ENCODE results near the gene RHCG.

The RHCG gene

DNA sequence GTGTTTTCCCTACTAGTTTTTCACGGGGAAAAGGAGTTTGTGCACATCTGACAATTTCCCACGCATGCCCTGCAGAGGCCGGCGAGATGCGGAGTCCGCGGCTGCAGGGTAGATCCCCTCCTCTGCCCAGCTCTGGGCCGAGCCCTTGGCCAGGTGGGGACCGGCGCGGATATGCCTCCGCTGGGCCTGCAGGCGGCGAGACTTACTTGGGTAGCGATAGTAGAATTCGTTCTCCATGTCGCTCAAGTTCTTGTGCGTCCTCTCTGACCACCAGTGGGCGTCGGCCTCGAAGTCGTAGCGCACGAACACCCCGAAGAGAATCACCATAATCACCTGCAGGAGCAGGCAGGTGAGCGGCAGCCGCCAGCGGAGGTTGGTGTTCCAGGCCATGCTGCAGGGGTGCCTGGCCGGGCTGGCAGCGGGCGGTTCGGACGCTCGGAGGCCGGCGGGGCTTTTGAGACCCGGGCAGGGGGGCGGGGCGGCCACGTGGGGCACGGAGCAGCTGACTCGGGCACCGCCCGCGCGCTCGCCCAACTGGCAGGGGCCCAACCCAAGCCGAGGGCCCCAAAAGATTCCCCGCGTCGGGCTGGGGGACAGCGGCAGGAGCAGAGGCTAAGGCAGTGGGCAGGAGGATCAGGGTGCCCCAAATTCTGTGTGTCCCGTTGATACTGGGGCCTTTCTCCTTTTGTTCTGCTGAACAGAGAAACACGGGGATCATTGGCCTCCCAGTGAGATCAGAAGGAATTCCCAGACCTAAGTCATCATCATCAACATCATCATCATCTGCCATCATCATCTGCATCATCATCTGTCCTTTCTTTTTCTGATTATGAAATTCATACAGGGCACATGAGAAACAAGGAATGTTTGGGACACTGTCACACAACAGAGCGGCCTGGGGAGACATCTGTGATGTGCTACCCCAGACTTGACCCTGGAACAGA lies at the start of gene RHCG:
Gene RHCG (minus strand): TSS at position 429 of the 944 bp plus-strand sequence. CDS start 39 bp downstream, at position 390.
- DNase-seq: no peak

DNA sequence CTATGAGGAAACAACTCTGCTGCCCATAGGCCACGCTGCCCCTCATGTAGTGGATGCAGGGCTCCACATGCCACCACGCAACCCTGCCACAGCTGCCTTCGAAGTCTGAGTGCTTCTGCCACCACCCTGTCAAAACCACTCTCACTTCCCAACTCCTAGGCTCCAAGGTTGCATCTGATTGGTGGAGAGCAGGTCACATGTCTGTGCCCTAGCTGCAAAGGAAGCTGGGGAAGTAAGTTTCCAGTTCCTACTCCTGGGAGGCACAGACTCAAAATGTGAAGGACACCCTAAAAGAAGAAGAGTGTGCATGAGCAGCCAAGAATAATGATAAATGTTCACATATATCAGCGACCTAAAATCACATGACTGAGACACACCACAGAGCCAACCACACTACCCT lies 47.0 kb upstream of the RHCG start:
- DNase-seq: no peak

DNA sequence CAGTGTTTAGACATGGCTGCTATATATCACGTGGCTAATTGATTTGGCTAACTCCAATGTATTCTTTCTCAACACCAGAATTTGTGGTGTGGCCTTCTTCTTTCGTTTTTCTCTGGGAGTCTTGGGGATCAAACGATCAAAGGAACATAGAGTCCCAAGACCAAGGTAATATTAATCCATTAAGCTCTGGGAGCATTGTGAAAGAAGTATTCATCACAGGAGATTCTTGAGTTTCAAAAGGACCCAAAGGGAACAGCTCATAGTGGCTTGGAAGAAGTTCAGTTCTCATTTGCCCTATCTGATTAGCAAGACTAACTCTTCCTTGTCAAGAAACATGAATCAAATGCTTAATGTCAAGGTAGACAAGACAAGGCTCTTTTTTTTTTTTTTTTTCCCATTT lies 46.0 kb upstream of the RHCG start:
- no peak for DNase-seq

DNA sequence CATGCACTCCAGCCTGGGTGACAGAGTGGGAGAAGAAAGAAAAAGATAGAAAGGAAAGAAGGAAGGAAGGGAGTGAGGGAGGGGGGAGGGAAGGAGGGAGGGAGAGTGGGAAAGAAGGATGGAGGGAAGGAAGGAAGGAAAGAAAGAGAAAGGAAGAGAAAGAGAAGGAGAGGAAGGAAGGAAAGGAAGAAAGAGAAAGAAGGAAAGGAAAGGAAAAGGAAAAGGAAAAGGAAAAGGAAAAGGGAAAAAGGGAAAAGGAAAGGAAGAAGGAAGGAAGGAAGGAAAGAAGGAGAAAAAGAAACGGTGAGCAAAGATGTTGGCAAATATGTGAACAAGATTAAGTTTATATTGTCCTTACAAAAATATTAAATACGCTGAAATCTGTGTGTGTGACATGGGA lies 42.6 kb upstream of the RHCG start:
- no peak for DNase-seq

DNA sequence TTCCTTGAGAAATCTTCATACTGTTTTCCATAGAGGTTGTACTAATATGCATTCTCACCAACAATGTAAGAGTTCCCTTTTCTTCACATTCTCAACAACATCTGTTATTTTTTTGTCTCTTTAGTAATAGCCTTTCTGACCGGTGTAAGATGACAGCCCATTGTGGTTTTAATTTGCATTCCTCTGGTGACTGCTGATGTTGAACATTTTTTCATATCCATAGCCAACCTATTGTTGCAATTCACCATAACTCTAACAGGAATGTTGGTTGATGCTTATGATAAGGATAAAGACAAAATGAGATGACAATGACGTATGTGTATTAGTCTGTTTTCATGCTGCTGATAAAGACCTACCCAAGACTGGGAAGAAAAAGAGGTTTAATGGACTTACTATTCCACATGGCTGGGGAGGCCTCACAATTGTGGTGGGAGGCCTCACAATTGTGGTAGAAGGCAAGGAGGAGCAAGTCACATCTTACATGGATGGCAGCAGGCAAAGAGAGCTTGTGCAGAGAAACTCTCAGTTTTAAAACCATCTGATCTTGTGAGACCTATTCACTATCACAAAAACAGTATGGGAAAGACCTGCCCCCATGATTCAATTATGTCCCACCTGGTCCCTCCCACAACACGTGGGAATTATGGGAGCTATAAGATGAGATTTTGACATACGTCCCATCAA lies 37.6 kb upstream of the RHCG start:
- DNase-seq: no peak

DNA sequence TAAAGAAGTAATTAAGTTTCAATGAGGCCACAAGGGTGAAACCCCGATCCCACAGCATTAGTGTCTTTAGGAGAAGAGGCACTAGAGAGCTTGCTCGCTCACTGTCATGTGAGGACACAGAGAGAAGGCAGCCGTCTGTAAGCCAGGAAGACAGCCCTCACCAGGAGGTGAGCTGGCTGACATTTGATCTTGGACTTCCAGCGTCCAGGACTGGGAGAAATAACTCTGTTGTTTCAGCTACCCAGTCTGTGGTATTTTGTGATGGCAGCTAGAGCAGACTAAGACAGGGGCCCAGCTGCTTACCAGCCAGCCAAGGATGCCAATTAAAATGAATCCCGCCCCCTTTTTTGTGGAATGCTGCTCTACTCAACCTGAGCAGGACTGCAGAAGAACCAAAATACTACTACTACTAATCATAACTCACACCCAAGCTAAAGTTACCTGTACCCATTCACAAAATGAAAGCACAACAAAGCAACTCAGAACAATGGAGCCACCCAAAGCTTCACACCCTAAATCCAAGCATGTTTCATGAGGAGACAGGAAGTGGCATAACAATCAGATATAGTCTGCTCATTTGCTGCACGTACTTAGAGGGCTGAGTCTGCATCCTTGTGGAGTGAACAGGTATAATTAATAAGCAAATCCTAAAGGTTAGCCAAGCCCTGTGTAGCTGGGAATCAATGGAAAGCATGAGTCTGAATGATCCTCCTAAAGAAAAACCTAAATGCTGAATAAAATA lies 35.6 kb upstream of the RHCG start:
- peak in 1 of 2 experiments; percentile 5 for DNase-seq

- DNase-seq: no peak
These were observed 34.6 kb upstream of the RHCG start for GRCh38 chr15:89530976-89531375.

- DNase-seq: no peak
These were observed 32.5 kb upstream of the RHCG start for GRCh38 chr15:89528757-89529352.

- DNase-seq: no peak
These were observed 30.4 kb upstream of the RHCG start for GRCh38 chr15:89526601-89527441.

DNA sequence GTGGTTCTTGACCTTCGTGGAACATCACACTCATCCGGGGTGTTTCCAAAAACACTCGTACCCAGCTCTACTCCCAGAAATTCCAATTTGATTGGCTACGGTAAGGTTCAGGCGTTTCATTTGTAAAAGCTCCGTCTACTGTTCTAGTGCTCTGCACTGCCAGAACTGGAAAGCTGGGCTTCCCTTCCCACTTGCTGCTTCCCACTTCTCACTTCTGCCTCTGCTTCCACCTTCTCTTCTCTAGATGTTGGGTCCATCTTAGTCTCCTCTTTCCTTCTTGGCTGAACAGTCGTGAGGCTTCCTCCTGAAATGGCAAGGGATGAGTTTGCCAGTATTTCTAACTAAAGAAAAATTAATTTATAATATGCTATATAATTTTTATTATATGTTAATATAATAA lies 29.8 kb upstream of the RHCG start:
- no peak for DNase-seq

GRCh38 chr15:89524184-89524583 lies 27.8 kb upstream of the RHCG start:
- no peak for DNase-seq

- no peak for DNase-seq
These were observed 26.7 kb upstream of the RHCG start for GRCh38 chr15:89523101-89523500.

DNA sequence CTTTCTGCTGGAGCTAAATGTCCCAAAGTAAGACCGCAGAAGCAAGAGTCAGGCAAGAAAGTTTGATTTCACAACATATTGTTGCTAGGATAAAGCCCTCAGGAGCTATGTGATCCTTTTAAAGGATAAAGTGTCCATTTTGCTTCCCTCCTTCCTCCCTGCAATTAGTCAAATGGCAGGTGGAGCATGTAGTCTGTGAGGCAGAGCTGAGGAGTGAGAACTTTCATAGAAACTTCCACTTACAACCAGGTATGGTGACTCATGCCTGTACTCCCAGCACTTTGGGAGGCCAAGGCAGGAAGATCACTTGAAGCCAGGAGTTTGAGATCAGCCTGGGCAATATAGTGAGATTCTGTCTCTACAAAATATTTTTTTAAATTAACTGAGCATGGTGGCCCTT lies 25.2 kb upstream of the RHCG start:
- DNase-seq: no peak

- DNase-seq: no peak
These were observed 19.1 kb upstream of the RHCG start for GRCh38 chr15:89515477-89515876.

DNA sequence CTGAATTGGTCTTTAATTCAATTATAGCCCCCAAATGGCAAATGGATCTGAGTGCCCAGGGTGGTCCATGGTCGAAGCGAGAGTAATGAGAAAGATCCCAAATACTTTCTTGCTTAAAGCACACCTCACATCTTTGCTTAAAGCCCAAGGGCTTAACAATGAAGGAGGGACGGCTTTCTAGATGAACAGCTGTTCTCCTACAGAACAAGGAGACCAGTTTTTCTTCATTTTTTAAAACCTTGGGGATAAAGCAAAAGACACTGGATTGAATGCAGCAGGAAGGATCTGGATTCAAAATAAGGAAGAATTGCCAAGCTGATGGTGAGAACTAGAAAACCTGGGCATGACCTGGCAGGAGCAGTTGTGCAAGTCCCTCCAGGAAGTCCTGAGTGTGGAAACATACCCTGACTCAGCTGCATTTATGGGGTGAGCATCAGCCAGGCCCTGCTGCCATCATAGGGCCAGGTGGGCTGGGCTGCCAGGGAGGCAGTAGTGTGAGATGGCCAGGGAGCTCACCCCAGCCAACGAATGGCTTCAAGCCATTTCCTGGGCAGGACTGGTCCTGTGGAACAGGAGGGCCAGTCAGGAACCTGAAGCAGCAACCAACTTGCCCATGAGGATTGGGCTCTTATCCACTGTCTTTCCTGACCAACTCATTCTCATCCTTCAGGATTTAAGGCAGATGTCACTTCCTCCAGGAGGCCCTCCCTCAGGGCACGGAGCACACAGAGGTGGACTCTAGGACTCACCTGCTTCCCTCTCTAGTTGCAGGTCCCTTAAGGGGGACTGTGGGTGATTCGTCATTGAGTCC lies 18.4 kb upstream of the RHCG start:
- no peak for DNase-seq

DNA sequence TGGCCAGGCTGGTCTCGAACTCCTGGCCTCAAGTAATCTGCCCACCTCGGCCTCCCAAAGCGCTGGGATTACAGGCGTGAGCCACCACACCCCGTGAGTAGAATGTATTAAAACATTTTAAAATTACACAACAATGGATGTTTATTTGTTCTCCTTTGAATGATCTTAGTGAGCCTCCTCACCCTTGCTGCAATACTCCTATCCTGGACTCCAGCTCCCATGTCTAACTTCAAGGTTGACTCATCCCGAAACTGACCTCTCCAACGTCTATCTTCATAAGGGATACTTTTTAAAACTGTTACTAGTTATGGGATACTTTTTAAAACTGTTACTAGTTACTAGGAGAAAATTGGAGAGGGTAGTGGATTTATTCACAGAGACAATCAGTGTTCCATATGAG lies 17.8 kb upstream of the RHCG start:
- DNase-seq: no peak

DNA sequence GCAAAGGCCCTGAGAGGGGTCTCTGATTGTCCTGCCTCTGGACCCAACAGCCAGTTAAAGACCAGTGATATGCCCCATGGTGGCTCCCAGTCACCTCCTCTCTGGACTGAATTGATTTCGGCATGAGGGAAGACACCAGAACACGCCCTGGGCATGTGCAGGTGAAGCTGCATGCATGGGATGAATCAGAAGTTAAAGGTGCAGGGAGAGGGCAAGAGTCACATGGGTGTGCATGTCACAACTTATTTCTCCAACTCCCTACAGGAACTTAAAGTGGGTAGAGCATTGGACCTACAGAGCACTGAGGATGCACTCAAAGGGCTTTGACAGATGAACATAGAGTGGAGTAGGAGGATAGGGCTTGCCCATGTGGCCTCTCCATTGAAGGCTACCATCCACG lies 16.9 kb upstream of the RHCG start:
- DNase-seq: no peak

GRCh38 chr15:89512631-89513030 lies 16.2 kb upstream of the RHCG start:
- no peak for DNase-seq

- DNase-seq: no peak
These were observed 9.8 kb upstream of the RHCG start for GRCh38 chr15:89506026-89506686.

- DNase-seq: no peak
These were observed 7.8 kb upstream of the RHCG start for GRCh38 chr15:89504166-89504565.

Measured in NCI-H2081 (cell line).